ENCODE data around the gene VWA5B1.

VWA5B1 gene

DNA sequence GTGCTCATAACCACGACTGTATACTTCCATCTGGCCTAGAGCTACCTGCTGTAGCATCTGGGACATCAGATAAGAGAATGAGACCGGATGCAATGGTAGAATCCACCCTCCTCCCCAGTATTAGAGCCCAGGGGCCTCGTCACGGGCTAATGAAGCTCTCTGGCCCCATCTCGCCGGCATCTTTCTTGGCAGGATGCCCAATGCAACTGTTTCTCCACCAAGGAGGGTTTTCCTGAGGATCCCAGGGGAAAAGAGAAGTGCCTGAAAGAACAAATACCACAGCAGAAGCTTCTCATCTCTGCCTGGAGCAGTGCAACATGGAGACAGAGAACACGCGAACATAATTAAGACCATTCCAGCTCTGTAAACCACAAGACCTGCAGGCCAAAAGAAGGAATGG is 80.0 kb downstream of the VWA5B1 start:
- DNase-seq, result peak; percentile 86

DNA sequence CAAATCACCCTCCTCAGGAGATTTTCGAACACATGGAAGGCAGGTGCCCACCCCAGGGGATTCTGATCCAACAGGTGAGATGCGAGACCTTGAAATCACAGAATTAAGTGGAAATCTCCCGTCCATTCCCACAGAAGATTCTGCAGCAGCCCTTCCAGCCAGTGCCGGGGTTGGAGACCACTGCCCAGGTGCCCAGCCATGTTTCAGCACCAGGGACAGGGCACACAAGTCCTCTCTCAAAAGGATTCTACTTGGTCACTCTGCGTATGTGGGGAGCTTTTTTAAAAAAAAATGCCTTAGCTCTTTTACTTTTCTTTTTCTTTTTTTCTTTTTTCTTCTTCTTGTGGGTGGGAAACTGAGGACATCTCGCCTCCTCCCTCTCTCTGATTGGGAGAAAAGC is 80.7 kb downstream of the VWA5B1 start:
- DNase-seq, result peak; percentile 51

DNA sequence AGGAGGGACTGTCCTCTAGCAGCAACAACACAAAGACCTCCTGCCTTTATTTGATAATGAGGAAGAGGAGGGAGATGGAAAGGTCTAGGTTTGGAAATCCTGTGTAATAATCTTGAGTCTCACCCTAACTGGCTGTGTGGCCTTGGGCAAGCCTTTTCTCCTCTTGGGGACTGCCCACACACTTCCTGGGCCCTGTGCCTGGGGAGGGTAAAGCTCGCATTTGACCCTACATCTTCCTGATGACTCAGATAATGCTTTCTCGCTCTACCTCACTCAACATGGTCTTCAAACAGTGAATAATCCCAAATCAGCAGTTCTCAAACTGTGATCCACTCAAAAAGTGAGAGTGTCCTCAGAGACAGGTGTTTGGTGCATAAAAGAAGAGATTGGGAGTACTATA is 81.2 kb downstream of the VWA5B1 start:
- DNase-seq, result no peak

DNA sequence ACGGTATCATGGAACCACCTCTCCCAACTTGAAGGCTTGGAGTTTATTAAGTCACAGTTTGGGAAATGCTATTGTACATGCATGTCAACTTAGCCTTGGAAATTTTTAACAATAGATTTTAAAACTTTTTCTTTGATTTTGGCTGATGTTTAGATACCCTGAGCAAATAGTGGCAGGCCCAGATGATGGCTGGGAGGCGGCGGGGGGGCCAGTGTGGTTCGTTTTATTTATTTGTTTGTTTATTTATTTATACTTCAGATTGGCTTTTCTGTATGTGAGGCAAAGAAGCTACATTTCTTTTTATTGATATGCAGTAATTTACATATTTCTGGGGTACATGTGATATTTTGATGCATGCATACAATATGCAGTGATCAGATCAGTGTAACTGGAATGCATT is 82.0 kb downstream of the VWA5B1 start:
- DNase-seq, result no peak

DNA sequence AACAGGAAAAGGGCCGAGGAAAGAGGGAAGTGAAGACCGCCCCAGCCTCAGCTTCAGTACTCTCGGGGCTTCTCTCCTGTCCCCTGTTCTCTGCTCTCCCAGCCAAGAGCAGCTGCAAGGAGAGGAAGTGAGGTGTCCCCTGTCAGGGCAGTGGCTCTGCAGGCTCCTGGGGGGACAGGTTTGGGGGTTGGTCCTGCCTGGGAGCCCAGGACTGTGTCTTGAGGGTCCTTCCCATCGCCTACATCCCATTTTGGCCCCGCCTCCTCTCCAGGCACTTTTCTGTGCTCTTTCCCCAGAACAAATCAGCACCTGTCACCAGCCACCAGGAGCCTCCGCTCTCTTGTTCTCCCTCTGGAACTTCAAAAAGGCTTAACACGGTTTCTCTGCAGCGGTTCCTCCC is 82.6 kb downstream of the VWA5B1 start:
- no peak for DNase-seq

DNA sequence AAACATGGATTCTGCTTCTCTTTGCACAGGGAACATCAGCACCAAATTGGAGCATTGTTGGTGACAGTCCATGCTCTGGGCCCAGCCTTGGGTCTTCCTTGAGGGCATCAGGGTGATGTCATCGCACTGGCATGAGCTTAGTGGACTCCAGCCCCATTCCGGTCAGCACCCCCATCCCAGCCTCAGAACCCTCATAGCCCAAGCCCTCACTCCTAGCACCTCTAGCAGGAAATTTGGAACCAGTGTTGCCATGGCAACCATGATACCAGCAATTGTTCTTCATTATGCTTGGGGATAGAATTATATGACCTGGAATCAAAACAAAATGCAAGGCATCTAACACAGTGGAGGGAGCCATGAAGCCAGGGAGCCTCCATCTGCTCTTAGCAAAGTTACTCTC is 83.1 kb downstream of the VWA5B1 start:
- no peak for DNase-seq

DNA sequence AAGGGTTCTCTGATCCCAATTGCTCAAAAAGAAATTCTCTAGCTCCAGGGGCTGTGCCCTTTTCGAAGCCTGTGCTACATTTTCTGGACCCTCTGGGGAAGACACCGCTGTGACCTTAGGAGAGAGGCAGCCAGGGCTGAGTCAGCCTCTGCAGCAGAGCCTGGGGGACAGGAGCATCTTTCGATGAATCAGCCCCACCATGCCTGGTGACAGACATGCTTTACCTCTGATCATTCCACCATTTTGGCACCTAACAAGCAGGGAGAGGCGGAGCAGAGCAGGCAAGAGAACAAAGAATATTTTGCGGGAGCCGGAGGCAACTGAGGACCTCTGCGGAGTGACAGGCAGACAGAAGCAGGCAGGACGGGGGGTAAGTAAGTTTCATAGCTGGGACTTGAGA is 84.9 kb downstream of the VWA5B1 start:
- DNase-seq, result peak; percentile 23

DNA sequence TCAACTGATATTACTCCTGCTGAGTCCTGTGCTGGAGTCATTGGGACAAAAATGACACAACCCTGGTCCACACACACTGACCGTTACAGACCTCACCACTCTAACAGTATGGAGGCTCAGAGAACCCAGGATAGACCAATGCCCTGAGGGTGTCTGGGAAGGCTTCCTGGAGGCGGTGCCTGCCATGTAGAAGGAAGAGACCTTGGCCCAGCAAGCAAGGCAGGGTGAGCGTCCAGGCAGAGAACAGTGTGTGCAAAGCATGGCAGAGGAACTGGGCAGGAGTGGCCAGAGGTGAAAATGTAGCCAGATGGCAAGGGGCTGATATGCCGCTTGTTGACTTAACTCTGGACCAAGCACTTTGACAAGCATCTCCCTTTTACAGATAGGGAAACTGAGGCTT is 85.5 kb downstream of the VWA5B1 start:
- DNase-seq, result no peak

DNA sequence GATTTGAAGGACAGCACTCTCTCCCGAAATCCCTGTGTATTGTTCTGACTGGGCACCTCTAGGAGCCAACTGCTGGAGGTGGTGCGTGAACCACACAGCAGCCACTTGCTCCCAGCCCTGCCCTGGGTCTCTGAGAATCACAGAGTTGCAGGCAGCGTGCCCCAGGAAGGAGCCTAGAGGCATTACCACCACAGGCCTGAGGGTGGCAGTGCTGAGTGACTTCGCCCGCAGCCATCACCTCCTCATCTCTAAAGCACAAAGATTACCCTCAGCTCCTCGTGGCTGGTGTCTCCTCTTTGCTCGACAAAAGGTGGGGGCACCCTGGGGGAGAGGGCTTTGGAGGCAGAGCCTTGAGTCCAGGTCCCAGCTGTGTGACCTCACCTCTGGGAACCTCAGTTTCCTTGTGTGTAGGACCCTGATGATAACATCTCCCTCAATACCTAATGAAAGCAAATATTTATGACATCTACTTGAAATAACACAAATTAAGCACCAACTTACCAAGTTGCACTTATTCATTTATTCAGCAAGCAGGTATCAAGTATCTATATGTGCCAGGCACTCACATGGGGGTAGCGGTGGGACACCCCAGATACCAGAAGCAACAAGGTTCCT is 86.3 kb downstream of the VWA5B1 start:
- DNase-seq, result peak; percentile 45

DNA sequence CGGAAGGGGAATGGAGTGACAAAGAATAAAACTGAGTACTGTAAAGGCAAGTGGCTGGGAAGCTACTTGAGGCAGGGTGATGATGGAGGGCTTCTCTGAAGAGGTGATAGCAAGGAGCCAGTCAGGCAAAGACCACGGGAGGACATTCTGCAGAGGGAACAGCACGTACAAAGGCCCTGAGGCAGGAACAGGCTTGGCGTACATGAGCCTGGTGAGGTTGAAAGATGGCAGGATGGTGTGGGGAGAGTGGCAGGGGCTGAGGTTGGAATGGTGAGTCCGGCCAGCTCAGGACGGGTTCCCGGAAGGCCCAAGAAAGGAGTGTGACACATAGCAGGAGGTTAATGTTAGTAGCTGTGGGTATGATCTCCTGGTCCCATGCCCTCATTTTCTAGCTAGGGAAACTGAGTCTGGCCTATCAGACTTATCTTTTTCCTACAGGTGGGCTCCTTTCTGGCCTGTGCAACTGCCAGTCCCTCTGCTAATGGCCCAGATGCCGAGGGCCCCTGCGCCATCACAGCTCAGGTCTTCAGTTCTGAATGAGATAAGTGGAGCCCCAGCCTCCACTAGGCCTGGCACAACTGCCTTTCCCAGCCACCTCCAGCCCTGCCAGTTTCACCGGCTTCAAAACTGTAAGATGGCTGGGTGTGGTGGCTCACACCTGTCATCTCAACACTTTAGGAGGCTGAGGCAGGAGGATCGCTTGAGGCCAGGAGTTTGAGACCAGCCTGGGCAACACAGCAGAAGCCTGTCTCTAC is 87.0 kb downstream of the VWA5B1 start:
- DNase-seq, result no peak

DNA sequence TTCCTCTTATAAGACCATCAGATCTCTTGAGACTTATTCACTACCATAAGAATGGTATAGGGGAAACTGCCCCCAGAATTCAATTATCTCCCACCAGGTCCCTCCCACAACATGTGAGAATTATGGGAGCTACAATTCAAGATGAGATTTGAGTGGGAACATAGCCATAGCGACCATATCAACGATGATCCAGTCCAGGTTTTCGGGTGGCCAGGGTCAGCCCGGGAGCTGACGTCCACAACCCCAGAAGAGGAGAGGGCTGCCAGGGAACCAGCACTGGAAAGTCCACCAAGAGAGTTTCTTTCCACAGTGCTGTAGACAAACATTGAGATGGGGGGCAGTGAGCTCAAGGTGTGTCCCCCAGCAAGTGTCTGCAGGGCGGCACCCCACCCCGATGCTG is 88.4 kb downstream of the VWA5B1 start:
- no peak for DNase-seq

DNA sequence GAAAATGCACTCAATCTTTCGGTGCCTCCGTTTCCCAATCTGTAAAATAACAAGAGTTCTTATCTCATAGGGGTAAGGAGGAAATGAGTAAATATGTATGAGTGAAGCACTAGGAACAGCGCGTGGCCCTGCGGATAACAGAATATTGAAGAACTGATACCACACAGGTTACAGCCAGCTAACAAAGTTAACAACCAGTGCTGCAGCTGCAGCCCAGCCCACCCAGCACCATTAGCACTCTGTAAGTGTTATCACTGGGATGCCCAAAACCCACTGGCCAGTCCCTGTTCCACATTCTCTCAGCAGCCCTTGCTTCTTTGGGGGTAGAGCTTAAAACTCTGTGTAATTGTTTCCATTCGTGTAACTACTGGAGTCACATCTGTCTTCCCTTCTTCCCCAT is 89.5 kb downstream of the VWA5B1 start:
- no peak for DNase-seq

DNA sequence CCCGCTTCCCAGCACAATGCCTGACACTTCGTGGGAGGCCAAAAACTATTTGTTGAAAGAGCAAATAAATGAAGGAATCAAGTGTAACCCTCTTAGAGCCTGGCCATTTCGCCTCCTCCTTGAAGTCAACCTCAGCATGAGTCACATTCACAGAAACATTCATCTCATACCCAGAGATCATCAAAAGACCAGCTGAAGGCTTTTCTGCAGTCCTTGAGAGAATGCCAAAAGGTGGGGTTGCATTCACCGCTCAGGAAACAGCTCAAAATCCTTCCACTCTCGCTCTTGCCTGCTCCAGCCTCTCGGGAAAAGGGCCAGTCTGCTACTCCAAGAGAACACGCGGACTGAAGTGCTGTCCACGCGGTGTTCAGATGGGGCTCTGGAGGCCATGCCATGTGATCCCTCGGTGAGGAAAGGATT is 90.0 kb downstream of the VWA5B1 start:
- peak; percentile 93 for DNase-seq

DNA sequence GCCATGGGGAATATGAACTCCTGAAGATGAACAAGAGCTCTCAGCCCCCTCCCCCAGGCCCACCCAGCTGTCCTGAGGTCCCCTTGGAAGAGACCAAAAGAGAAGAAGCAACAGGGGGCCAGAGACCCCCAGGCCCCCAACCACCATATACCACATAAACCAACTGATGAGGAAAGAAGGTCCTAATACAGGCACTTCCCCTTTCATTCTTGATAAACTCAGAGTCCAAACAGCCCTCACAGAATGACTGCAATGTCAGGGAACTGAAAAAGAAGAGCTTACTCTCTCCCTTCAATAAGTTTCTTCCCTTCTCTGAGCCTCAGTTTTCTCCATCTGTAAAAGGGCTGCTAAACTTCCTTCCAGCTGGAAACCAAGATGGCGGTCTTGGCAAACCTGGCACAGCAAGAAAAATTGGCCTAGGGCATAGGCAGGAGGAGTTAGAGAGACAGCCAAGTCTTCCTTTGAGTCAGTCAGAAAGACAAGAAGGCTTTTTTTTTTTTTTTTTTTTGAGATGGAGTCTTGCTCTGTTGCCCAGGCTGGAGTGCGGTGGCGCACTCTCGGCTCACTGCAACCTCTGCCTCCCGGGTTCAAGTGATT is 90.5 kb downstream of the VWA5B1 start:
- no peak for DNase-seq

DNA sequence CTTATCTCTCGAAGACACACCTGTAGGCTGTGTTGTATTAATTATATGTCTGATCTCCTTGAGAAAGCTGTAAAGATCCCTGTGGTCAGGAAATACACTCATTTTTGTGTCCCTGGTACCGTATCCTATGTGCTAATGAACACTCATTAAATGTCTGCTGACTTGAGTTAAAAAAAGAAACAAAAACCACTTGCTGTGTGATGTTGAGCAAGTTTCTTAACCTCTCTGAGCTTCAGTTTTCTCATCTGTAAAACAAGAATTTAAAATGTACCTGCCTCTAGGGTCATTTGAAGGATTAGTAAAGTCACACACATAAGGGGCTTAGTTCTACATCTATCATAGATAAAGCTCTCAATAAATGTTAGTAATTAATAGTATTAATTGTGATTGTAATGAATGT is 91.3 kb downstream of the VWA5B1 start:
- no peak for DNase-seq

DNA sequence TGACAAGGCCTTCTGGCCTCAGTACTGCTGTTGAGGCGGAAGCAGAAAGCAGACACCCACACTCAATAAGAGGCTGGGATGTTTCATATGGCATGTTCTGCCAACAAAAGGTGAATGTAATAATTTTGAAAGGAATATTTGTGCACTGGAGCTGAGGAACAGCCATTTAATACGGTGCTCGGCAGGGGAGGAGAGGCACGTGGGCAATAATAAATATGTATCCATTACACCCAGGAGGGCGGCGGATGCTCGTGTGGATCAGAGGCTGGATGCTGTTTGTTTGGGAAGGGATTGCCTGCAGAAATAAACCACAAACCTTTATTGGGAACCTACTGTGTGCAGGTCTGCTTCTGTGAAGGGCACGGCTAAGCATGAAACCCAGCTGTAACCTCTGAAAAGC is 92.0 kb downstream of the VWA5B1 start:
- no peak for DNase-seq

DNA sequence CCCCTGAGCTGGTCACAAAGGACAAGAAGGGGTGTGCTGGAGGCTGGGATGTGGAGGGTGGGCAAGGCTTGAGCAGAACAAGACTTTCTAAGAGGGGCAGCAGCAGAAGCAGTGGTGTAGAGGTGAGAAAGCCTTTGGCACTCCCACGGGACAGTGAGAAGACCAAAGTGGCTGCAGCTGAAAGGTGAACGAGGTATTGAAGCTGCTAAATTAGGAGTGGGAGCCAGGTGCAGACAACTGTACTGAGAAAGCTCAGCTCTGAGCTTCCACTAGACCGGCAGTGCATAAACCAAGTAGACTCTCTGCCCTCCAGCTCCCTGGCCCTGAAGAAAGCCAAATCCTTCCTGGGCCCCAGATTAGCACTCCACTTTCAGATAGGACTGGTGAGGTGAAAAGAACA is 93.0 kb downstream of the VWA5B1 start:
- DNase-seq, result no peak

DNA sequence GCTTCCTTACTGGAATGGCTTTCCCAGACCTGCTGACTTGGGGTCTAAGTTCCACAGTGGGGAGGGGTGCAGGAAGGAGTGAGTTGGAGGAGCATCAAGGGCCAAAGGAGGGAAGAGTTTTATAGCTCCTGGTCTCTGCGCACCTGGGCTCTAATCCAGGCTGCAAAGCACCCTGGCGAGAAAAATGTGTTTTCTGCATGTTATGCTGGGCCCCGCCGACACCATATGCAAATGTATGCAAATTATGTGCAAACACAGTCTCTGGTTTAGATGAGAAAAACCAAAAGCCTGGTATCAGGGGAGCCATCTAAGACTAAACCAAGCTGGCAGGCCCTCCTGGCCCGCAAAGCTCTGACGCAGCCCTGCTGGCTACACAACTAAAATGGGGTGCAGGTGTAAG is 95.0 kb downstream of the VWA5B1 start:
- no peak for DNase-seq

DNA sequence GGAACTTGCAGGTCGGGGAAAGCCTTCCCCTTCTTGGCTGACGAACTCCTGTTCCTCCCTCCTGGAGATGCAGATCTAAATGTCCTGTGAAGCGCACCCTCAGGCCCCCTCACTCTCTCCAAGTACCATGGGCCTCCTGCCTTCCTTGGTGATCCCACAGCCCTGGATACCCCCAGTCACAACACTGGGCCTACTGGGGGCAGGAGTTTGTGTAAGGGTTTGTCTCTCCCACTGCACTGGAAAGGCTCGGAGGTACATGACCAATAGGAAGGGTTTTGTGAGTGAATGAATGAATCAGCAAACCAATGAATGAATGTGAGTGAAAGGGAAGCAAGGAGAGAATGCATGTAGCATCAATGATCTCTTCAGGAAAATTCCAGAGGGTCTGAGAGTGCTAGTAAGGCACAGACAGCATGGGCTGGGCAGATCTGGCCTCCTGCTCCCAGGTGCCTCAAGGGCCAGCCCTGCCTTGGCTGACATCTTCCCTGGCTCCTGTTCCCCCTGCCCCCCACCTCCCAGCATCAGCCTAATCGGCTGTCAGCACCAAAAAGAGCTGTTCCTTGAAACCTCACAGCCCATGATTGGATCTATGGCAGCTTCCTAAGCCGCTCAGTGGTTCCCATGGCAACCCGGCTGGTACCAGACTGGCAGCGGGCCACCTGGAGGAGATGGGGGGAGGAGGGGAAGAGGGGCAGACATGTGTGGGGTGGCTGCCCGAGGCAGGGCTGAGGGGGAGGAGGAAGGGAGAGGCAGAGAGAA is 95.8 kb downstream of the VWA5B1 start:
- no peak for DNase-seq

DNA sequence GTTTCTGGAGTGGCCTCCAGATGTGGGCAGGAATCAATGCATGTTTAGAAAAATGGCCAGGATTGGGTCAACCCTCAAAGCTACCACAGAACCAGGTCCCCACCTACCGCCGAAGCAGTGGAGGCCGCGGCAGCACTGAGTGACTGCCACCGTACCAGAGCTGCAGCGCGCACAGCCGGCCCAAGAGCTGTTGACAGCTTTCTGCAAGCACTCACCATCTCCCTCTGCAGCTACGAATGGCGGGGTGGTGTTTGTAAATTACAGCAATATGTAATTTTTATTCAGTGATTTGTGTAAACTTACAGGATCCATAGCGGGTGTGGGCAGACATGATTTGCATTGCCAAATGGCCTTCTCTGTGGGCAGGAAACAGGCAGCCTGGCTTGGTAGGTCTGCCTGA is 98.9 kb downstream of the VWA5B1 start:
- DNase-seq, result no peak

DNA sequence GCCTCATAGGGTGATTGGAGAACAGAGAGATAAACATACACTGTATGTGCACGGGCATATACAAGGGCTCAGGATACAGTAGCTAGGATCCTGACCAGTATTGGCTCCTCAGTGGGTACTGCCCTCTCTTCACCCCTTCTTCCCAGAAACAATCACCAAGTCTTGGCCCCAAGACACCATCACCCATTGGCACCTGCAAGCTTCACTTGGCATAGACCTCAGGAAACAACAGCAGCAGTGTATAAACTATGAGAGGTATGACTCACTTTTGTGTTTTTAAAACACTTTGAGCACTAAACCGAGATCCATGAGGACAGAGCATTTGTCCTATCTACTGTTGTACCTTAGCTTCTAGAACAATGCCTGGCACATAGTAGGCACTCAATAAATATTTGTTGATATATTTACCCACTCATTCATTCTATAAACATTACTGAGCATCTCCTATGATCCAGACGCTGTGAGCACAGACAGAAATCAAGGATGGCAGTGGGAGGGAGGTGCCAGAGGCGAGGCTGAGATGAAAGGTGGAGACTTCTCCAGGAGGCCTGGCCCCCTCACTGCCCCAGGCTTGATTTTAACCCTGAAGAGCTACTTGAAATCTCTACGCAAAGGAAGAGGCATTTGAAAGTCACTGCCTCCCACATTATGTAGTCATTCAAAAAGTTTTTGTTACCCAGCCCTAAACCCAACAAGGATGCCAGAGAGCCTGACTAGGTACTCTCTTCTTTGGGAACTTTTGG is 100.1 kb downstream of the VWA5B1 start:
- no peak for DNase-seq

DNA sequence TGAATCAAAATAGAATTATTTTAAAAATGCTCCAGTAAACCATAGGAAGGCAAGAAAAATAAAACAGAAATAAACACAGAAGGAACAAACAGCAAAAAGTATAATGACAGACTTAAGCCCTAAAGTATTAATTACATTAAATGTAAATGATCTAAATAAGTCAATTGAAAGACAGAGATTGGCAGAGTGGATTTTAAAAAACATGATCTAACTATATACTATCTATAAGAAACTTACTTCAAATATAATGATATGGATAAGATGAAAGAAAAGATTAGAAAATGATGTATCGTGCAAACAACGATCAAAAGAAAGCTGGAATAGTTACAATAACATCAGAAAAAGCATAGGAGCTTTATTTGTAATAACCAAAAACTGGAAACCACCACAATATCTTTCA is 104.6 kb downstream of the VWA5B1 start:
- DNase-seq, result no peak

DNA sequence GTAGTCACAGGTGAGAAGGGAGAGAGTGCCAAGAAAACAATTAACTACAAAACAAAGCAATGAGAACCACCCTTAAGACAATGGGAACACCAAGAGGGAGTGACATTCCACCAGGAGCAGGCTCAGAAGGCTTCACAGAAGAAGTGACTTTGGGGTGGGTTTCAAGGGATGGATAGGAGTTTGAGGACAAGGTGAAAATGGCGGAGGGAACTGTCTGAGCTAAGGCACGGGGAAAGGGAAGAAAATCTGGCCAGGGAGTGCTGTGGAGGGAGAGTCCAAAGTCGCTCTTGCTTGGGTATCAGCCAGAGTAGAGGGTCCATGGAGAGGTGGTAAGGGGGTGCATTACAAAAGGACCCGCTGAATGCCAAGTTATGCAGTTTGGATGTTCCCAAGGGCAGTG is 108.1 kb downstream of the VWA5B1 start:
- DNase-seq, result no peak

Measured in fibroblast of skin of scalp (primary cell).